CD4-positive, alpha-beta memory T cell (primary cell): Measurements from ENCODE around the gene RAB11FIP3. TPM values are rescaled to one million over a fixed set of nuclear protein-coding genes. Genes with fewer than 3 reads are reported as not detected.

Experiments
- CTCF ChIA-PET: fragments of 350-600 bp; sonication (Branson Sonifier 250); formaldehyde crosslinking; loops from one replicate; lab custom pipeline; 2021; ENCODE audit warnings: inconsistent platforms; ENCODE audit not compliant: partially characterized antibody; lab: Charles Lee
- POLR2A ChIA-PET: fragments of 350-600 bp; sonication (Branson Sonifier 250); formaldehyde crosslinking; loops from one replicate; lab custom pipeline; 2021; ENCODE audit not compliant: partially characterized antibody; lab: Charles Lee
- DNase-seq, 5 donors: peaks; one replicate each; pipeline versions ENCODE4 v3.0.0 to v3.0.0-alpha.2; 2020 to 2022; ENCODE audit warnings: mixed read lengths in 1 of 5
- H3K27ac ChIP-seq: one replicate; pipeline ENCODE4 v1.7.0; 2013; ENCODE audit warnings: low read depth, low read length
- H3K27me3 ChIP-seq: 2 replicates; pipeline ENCODE4 v1.7.0; 2013; ENCODE audit warnings: mild to moderate bottlenecking, low read length, moderate library complexity; ENCODE audit not compliant: insufficient read depth
- H3K36me3 ChIP-seq: 2 replicates; pipeline ENCODE4 v1.7.0; 2013; ENCODE audit warnings: mild to moderate bottlenecking, low read length, moderate library complexity; ENCODE audit not compliant: insufficient read depth
- H3K4me1 ChIP-seq: 2 replicates; pipeline ENCODE4 v1.7.0; 2013; ENCODE audit warnings: mild to moderate bottlenecking, low read length, moderate library complexity; ENCODE audit not compliant: insufficient read depth
- H3K4me3 ChIP-seq, 2 donors: one replicate each; pipeline ENCODE4 v1.7.0; 2013; ENCODE audit warnings: low read length in 2 of 2, mild to moderate bottlenecking in 1 of 2
- H3K9me3 ChIP-seq, 2 donors: one replicate each; pipeline ENCODE4 v1.7.0; 2013; ENCODE audit warnings: low read length in 2 of 2, control low read depth in 1 of 2; ENCODE audit not compliant: control insufficient read depth in 1 of 2
- H3K27ac Mint-ChIP-seq, 7 donors: one replicate each; pipeline ENCODE4 v1.8.0; 2020 to 2021; ENCODE audit warnings: mixed read lengths in 7 of 7, mild to moderate bottlenecking in 6 of 7, inconsistent platforms in 3 of 7, moderate library complexity in 3 of 7
- H3K27me3 Mint-ChIP-seq, 2 donors: one replicate each; pipeline ENCODE4 v1.8.0; 2020 to 2021; ENCODE audit warnings: mixed read lengths in 2 of 2
- H3K36me3 Mint-ChIP-seq, 2 donors: one replicate each; pipeline ENCODE4 v1.8.0; 2020 to 2021; ENCODE audit warnings: mixed read lengths in 2 of 2, inconsistent platforms in 1 of 2, mild to moderate bottlenecking in 1 of 2
- H3K4me1 Mint-ChIP-seq, 4 donors: one replicate each; pipeline ENCODE4 v1.8.0; 2020 to 2021; ENCODE audit warnings: mixed read lengths in 4 of 4, mild to moderate bottlenecking in 1 of 4
- H3K4me3 Mint-ChIP-seq, 8 donors: one replicate each; pipeline ENCODE4 v1.8.0; 2020 to 2021; ENCODE audit warnings: mixed read lengths in 8 of 8, mild to moderate bottlenecking in 7 of 8, moderate library complexity in 6 of 8, inconsistent platforms in 3 of 8
- H3K9me3 Mint-ChIP-seq, 8 donors: one replicate each; pipeline ENCODE4 v1.8.0; 2020 to 2021; ENCODE audit warnings: mixed read lengths in 8 of 8, mild to moderate bottlenecking in 5 of 8, inconsistent platforms in 3 of 8, moderate library complexity in 1 of 8
- intact Hi-C: fragments of 100-400 bp; cut with micrococcal nuclease; formaldehyde crosslinking; loops from one replicate; pipeline ENCODE4 v1.15.1; 2023
- polyA plus RNA-seq, 2 donors: library from polyadenylated mRNA; unstranded; fragments of 300-500 nt; fragmentation: Illumina TruSeq; gene quantifications; one replicate each; pipeline ENCODE4 v1.2.3, GENCODE V29; 2021
- total RNA-seq, 2 experiments: library from RNA; stranded (reverse); gene quantifications; one replicate each; pipeline ENCODE4 v1.2.3, GENCODE V29; 2021

The RAB11FIP3 gene
- total and polyA plus RNA-seq, 4 experiments from 2014 or later: 0.15 to 42.6 (median 23.2) TPM

DNA sequence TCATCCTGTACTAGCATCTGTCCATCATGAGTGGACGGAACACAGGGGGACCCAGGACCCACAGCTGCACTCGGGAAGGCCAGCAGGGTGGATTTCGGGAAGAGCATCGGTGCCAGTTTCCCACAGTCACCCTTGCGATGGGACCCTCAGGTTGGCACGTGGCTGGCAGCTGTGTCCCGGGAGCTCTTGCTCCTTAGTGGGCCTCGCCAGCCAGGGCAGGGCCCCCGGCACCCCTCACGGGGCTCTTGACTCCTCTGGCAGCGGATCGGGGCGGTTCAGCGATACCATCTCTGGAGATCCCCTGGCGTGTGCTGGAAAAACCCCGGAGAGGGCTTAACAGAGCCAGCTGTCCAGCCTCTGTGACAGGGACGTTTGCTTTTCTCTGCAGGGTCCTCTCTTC is 111.3 kb downstream of the RAB11FIP3 start:
- no peak overlapping the region for H3K4me3 Mint-ChIP-seq
- DNase-seq: no peak
- no peaks in the 10 kb centered on the region for H3K9me3 ChIP-seq
- no peaks in the 10 kb centered on the region for H3K4me1 ChIP-seq
- no peak overlapping the region for H3K27ac ChIP-seq
- intact Hi-C loops: no loop called here
- no peak overlapping the region for H3K4me3 ChIP-seq
- H3K27me3 Mint-ChIP-seq: no peaks in the 10 kb centered on the region
- H3K36me3 Mint-ChIP-seq: peaks cover 0 to 4% of the 10 kb centered on the region in 2 donors
- peaks cover 0 to 4% (median under 1%) of the 10 kb centered on the region in 4 donors for H3K4me1 Mint-ChIP-seq
- ChIA-PET POLR2A (interaction anchor here (0.5 kb wide), 1 partner anchor 34 kb away, joined by 3 read pairs; no protein-coding TSS in a partner anchor), CTCF (no interaction called here)
- H3K27ac Mint-ChIP-seq: peak overlapping the region in 1 of 7 donors; percentile 53
- H3K36me3 ChIP-seq: no peaks in the 10 kb centered on the region
- H3K9me3 Mint-ChIP-seq: no peaks in the 10 kb centered on the region
- no peaks in the 10 kb centered on the region for H3K27me3 ChIP-seq

- Histone ChIP-seq H3K36me3 (no peaks in the 10 kb centered on the region), H3K9me3 (no peaks in the 10 kb centered on the region), H3K27me3 (no peaks in the 10 kb centered on the region), H3K4me3 (no peak overlapping the region), H3K27ac (no peak overlapping the region), H3K4me1 (no peaks in the 10 kb centered on the region)
- peaks cover 0 to 4% (median under 1%) of the 10 kb centered on the region in 4 donors for H3K4me1 Mint-ChIP-seq
- no peaks in the 10 kb centered on the region for H3K27me3 Mint-ChIP-seq
- ChIA-PET CTCF (no interaction called here), POLR2A (no interaction called here)
- no peak overlapping the region for H3K27ac Mint-ChIP-seq
- no peak overlapping the region for H3K4me3 Mint-ChIP-seq
- peaks cover 0 to 7% of the 10 kb centered on the region in 2 donors for H3K36me3 Mint-ChIP-seq
- intact Hi-C loops: no loop called here
- no peaks in the 10 kb centered on the region for H3K9me3 Mint-ChIP-seq
- no peak for DNase-seq
Measured at GRCh38 chr16:537415-538335, 112.2 kb downstream of the RAB11FIP3 start.

- H3K27me3 ChIP-seq: no peaks in the 10 kb centered on the region
- ChIA-PET CTCF (no interaction called here), POLR2A (no interaction called here)
- Mint-ChIP-seq H3K4me3 (no peak overlapping the region), H3K9me3 (no peaks in the 10 kb centered on the region), H3K27me3 (no peaks in the 10 kb centered on the region), H3K4me1 (peaks cover 0 to 4% (median 1%) of the 10 kb centered on the region in 4 donors), H3K27ac (no peak overlapping the region), H3K36me3 (peaks cover 0 to 7% of the 10 kb centered on the region in 2 donors)
- no peak overlapping the region for H3K4me3 ChIP-seq
- no peaks in the 10 kb centered on the region for H3K4me1 ChIP-seq
- no peak for DNase-seq
- H3K27ac ChIP-seq: no peak overlapping the region
- no peaks in the 10 kb centered on the region for H3K36me3 ChIP-seq
- intact Hi-C loops: no loop called here
- H3K9me3 ChIP-seq: no peaks in the 10 kb centered on the region
Measured at GRCh38 chr16:539901-540530, 114.6 kb downstream of the RAB11FIP3 start.

GRCh38 chr16:540645-541340 is 115.3 kb downstream of the RAB11FIP3 start:
- no peak overlapping the region for H3K27ac Mint-ChIP-seq

DNA sequence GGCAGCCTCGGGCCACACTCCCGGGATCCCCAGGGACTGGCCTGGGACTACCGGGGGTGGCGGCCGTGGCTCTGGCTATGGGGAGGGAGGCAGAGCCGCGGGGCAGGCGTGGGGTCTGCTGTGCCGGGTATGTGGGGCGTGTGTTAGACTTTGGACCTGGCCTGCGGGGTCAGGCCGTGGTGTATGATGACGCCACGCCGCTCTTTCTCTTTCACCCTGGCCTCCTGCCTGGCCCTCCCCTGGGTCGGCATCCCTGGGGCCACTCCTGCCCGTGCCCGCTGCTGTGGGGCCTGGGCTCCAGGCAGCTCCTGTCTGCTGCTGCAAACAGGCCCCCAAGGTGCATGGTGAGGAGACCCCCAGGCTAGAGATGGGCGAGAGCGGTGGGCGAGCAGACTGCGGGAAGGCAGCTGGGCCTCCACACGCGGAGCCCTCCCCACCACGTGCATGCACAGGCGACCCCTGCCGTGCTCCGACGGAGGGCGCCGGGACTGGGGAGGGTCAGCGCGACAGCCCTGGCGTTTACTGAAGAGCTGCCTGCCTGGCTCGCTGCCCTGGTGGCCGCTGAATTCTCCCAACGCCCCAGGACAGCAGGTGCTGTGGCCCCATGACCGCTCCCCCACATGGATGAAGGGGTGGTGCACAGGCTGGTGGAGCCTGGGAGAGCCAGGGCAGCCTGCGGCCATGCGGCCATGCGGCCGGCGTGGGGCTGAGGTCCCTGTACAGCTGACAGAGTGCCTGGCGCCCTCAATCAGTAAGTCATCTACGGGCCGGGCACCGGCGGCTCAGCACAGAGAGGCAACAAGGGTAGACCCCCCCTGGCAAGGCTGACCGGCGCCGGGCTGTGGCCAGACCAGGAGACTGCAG is 118.1 kb downstream of the RAB11FIP3 start:
- Mint-ChIP-seq H3K27ac (no peak overlapping the region), H3K36me3 (peaks cover 0 to 9% of the 10 kb centered on the region in 2 donors), H3K4me1 (peaks cover 0 to 4% (median 1%) of the 10 kb centered on the region in 4 donors), H3K9me3 (no peaks in the 10 kb centered on the region), H3K4me3 (no peak overlapping the region), H3K27me3 (no peaks in the 10 kb centered on the region)
- ChIA-PET CTCF (no interaction called here), POLR2A (no interaction called here)
- DNase-seq: no peak
- H3K4me3 ChIP-seq: no peak overlapping the region
- intact Hi-C loops: no loop called here
- no peaks in the 10 kb centered on the region for H3K4me1 ChIP-seq
- H3K36me3 ChIP-seq: no peaks in the 10 kb centered on the region
- no peaks in the 10 kb centered on the region for H3K9me3 ChIP-seq
- H3K27ac ChIP-seq: no peak overlapping the region
- no peaks in the 10 kb centered on the region for H3K27me3 ChIP-seq

More at GRCh38 chr16:540645-541340, 115.3 kb downstream of the RAB11FIP3 start:
- no peak overlapping the region for H3K27ac ChIP-seq
- POLR2A ChIA-PET: no interaction called here
- DNase-seq: no peak
- CTCF ChIA-PET: no interaction called here
- no peaks in the 10 kb centered on the region for H3K9me3 ChIP-seq
- intact Hi-C loops: no loop called here
- no peaks in the 10 kb centered on the region for H3K36me3 ChIP-seq
- Mint-ChIP-seq H3K4me1 (peaks cover 0 to 4% (median 1%) of the 10 kb centered on the region in 4 donors), H3K9me3 (no peaks in the 10 kb centered on the region), H3K27me3 (no peaks in the 10 kb centered on the region), H3K4me3 (no peak overlapping the region), H3K36me3 (peaks cover 0 to 9% of the 10 kb centered on the region in 2 donors)
- no peak overlapping the region for H3K4me3 ChIP-seq
- H3K27me3 ChIP-seq: no peaks in the 10 kb centered on the region
- H3K4me1 ChIP-seq: no peaks in the 10 kb centered on the region

- no peak overlapping the region for H3K27ac ChIP-seq
- no peaks in the 10 kb centered on the region for H3K4me1 ChIP-seq
- H3K27ac Mint-ChIP-seq: no peak overlapping the region
- H3K36me3 Mint-ChIP-seq: peaks cover 0 to 5% of the 10 kb centered on the region in 2 donors
- intact Hi-C loops: no loop called here
- no peaks in the 10 kb centered on the region for H3K36me3 ChIP-seq
- H3K4me3 Mint-ChIP-seq: no peak overlapping the region
- DNase-seq: no peak
- no peaks in the 10 kb centered on the region for H3K9me3 ChIP-seq
- H3K4me1 Mint-ChIP-seq: peaks cover 0 to 1% (median 0%) of the 10 kb centered on the region in 4 donors
- H3K9me3 Mint-ChIP-seq: no peaks in the 10 kb centered on the region
- no peaks in the 10 kb centered on the region for H3K27me3 ChIP-seq
- no peak overlapping the region for H3K4me3 ChIP-seq
- ChIA-PET POLR2A (no interaction called here), CTCF (no interaction called here)
- H3K27me3 Mint-ChIP-seq: no peaks in the 10 kb centered on the region
Measured at GRCh38 chr16:544517-544916, 119.1 kb downstream of the RAB11FIP3 start.
